22Rv1 (cell line): ENCODE results near the gene GLIS1.

Experiments used
- CTCF ChIP-seq: fragments of 450-650 bp; IDR thresholded peaks from 2 replicates; pipeline ENCODE4 v1.5.1; 2017; ENCODE audit warnings: mild to moderate bottlenecking
- ZFX ChIP-seq: fragments of 450-650 bp; IDR thresholded peaks from 2 replicates; pipeline ENCODE4 v1.6.1; 2017; ENCODE audit warnings: antibody characterized with exemption, borderline replicate concordance

GRCh38 chr1:53508991-53509666 lies 229.8 kb downstream of the GLIS1 start:
- TF ChIP-seq CTCF = no peak
- TF ChIP-seq ZFX = no peak
